ENCODE data around the gene MICAL3. TPM values are rescaled to one million over a fixed set of nuclear protein-coding genes. Genes with fewer than 3 reads are reported as not detected.

The MICAL3 gene
- total and polyA plus RNA-seq, 2 of the 8 experiments (the other 6 are each of a cell fraction or from before 2014, with no cell fraction given) = 8.3 to 41.8 TPM

- TF ChIP-seq TAF1 (IDR thresholded peaks at IDR 0.05; ENCODE audit: low read depth, low read length) (no peak), KDM1A (IDR thresholded peaks at IDR 0.05; ENCODE audit: borderline replicate concordance, low read length) (no peak), POLR2AphosphoS5 (IDR thresholded peaks at IDR 0.05; ENCODE audit: low read depth, low read length) (no peak), EP300 (IDR thresholded peaks at IDR 0.05; ENCODE audit: borderline replicate concordance in 1 of 2, low read depth in 2 of 2, low read length in 2 of 2) (no peak), JUN (IDR thresholded peaks at IDR 0.05; ENCODE audit: low read depth, low read length) (no peak)
Observed at GRCh38 chr22:17816649-17817048, 207.7 kb downstream of the MICAL3 start (continued).
